HUES64 (cell line): ENCODE results near the gene PCDHGB1.

Experiments used
- H3K27ac ChIP-seq: 2 replicates; pipeline ENCODE4 v1.7.0; 2013; ENCODE audit warnings: low read depth, low read length, inconsistent platforms
- H3K27me3 ChIP-seq: 2 replicates; pipeline ENCODE4 v1.6.1; 2013; ENCODE audit warnings: mild to moderate bottlenecking, low read length; ENCODE audit not compliant: insufficient read depth
- H3K36me3 ChIP-seq: 2 replicates; pipeline ENCODE4 v1.6.1; 2013; ENCODE audit warnings: mild to moderate bottlenecking, low read length; ENCODE audit not compliant: insufficient read depth
- H3K4me1 ChIP-seq: 2 replicates; pipeline ENCODE4 v1.6.1; 2013; ENCODE audit warnings: mild to moderate bottlenecking, low read length, moderate library complexity; ENCODE audit not compliant: insufficient read depth
- H3K4me3 ChIP-seq: 2 replicates; pipeline ENCODE4 v1.5.1; 2013; ENCODE audit warnings: mild to moderate bottlenecking, low read length, moderate library complexity
- H3K9ac ChIP-seq: 2 replicates; pipeline ENCODE4 v1.6.1; 2013; ENCODE audit warnings: mild to moderate bottlenecking, low read depth, low read length
- H3K9me3 ChIP-seq: 2 replicates; pipeline ENCODE4 v1.6.1; 2013; ENCODE audit warnings: low read depth, low read length; ENCODE audit not compliant: insufficient read depth
- WGBS: fragments of 150-250, 120-280 bp; methylation state at CpG from one replicate; pipeline ENCODE4 v1.1.7; 2013; ENCODE audit warnings: missing lambda C conversion rate; 5-methylcytosine and 5-hydroxymethylcytosine counted together

PCDHGB1 gene

DNA sequence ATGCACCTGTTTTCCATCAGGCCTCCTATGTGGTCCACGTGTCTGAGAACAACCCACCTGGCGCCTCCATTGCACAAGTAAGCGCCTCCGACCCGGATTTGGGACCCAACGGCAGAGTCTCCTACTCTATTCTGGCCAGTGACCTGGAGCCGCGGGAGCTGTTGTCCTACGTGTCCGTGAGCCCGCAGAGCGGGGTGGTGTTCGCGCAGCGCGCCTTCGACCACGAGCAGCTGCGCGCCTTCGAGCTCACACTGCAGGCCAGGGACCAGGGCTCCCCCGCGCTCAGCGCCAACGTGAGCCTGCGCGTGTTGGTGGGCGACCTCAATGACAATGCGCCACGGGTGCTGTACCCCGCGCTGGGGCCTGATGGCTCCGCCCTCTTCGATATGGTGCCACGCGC lies 1.7 kb downstream of the PCDHGB1 start:
- Histone ChIP-seq H3K36me3 (no peaks in the 10 kb centered on the region), H3K9me3 (peaks cover 62% of the 10 kb centered on the region)
- 96% methylated on average over 29 of the region's 36 CpGs for WGBS

DNA sequence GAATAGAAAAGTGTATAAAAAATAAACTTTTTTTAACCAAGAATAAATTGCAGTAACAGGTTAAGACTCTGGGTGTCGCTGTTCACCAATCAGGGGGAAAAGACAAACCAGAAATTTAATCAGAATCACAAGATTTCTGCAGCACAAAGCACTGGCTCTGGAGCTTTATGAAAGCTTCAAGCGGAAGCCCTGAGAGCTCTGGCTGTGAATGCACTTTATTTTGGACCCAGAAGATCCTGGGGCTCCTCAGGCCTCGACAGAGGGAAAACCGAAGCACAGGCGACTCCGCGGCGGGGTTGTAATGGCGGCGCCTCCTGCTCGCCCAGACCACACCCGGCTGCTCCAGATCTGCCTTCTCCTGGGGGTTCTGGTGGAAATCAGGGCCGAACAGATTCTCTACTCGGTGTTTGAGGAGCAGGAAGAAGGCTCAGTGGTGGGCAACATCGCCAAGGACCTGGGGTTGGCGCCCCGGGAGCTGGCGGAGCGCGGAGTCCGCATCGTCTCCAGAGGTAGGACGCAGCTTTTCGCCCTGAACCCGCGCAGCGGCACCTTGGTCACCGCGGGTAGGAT lies 5.1 kb downstream of the PCDHGB1 start, which contains the start of gene PCDHGA4:
Gene PCDHGA4, plus strand, starts transcription at position 122 of the 570 bp plus-strand sequence. Its CDS starts 87 bp downstream, at position 209.
- Histone ChIP-seq H3K36me3 (no peaks in the 10 kb centered on the region), H3K27ac (no peak within 1 kb of the TSS), H3K9me3 (peaks cover 54% of the 10 kb centered on the region), H3K4me1 (no peaks in the 10 kb centered on the region), H3K27me3 (no peaks in the 10 kb centered on the region), H3K9ac (no peak within 1 kb of the TSS), H3K4me3 (no peak within 1 kb of the TSS)
- 95% methylated on average over 29 of the region's 29 CpGs for WGBS

More for the DNA sequence above, 1.7 kb downstream of the PCDHGB1 start:
- Histone ChIP-seq H3K4me3 (no peak overlapping the region), H3K4me1 (no peaks in the 10 kb centered on the region), H3K27me3 (no peaks in the 10 kb centered on the region), H3K27ac (no peak overlapping the region), H3K9ac (no peak overlapping the region)

DNA sequence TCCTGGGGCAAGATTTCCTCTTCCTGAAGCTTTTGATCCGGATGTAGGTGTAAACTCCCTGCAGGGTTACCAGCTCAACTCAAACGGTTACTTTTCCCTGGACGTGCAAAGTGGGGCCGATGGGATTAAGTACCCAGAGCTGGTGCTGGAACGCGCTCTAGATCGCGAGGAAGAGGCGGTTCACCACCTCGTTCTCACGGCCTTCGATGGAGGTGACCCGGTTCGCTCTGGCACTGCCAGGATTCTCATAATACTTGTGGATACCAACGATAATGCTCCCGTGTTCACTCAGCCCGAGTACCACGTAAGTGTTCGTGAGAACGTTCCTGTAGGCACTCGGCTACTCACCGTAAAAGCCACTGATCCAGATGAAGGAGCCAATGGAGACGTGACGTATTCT lies 5.7 kb downstream of the PCDHGB1 start:
- H3K36me3 ChIP-seq = peaks cover under 1% of the 10 kb centered on the region; the same call in 1 of the 2 replicates
- H3K4me3 ChIP-seq = no peak overlapping the region
- H3K4me1 ChIP-seq = no peaks in the 10 kb centered on the region
- no peak overlapping the region for H3K9ac ChIP-seq
- peaks cover 52% of the 10 kb centered on the region for H3K9me3 ChIP-seq
- 96% methylated on average over 24 of the region's 24 CpGs for WGBS
- H3K27ac ChIP-seq = no peak overlapping the region
- H3K27me3 ChIP-seq = no peaks in the 10 kb centered on the region

DNA sequence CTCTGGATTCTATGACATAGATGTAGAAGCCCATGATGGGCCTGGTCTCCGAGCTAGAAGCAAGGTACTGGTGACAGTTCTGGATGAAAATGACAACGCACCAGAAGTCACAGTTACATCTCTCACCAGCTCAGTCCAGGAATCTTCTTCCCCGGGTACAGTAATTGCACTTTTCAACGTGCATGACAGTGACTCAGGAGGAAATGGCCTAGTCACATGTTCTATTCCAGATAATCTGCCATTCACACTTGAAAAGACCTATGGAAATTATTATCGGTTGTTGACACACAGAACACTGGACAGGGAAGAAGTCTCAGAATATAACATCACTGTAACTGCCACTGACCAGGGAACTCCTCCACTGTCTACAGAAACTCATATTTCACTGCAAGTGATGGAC lies 6.2 kb downstream of the PCDHGB1 start:
- Histone ChIP-seq H3K36me3 (peaks cover 4% of the 10 kb centered on the region; the same call in 1 of the 2 replicates), H3K27me3 (no peaks in the 10 kb centered on the region), H3K4me3 (no peak overlapping the region), H3K27ac (no peak overlapping the region), H3K9ac (no peak overlapping the region), H3K9me3 (peaks cover 53% of the 10 kb centered on the region), H3K4me1 (no peaks in the 10 kb centered on the region)
- 89% methylated on average over 5 of the region's 5 CpGs for WGBS

DNA sequence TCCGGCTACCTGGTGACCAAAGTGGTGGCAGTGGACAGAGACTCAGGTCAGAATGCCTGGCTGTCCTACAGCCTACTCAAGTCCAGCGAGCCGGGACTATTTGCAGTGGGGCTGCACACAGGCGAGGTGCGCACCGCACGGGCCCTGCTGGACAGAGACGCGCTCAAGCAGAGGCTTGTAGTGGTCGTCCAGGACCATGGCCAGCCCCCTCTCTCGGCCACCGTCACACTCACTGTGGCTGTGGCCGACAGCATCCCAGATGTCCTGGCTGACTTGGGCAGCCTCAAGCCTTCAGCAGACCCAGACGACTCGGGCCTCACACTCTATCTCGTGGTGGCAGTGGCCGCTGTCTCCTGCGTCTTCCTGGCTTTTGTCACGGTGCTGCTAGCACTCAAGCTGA lies 7.1 kb downstream of the PCDHGB1 start:
- Histone ChIP-seq H3K4me1 (no peaks in the 10 kb centered on the region), H3K27ac (no peak overlapping the region), H3K4me3 (no peak overlapping the region), H3K36me3 (peaks cover 4% of the 10 kb centered on the region; the same call in 1 of the 2 replicates), H3K9ac (no peak overlapping the region), H3K27me3 (no peaks in the 10 kb centered on the region), H3K9me3 (peaks cover 52% of the 10 kb centered on the region)
- WGBS = 94% methylated on average over 19 of the region's 19 CpGs

DNA sequence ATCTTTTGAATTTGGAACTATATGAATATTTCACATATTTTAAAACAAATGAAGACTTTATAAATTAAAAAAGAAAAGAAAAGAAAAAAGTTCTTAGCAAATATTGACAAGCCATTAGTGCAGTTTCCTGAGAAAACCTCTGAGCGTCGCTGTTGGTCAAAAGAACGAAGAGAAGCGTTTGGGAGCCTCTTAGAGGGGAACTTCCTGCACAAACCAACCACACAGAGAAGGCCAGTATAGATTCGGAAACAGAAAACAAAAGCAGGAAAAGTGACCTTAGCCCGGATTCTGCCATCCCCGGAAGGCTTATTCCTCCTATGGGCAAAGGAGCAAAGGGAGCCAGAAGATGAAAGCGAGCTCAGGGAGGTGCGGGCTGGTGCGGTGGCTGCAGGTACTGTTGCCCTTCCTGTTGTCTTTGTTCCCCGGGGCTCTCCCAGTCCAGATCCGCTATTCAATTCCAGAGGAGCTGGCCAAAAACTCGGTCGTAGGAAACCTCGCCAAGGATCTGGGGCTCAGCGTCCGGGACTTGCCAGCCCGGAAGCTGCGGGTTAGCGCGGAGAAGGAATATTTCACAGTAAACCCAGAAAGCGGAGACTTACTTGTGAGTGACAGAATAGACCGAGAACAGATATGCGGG lies 10.0 kb downstream of the PCDHGB1 start, which contains the start of gene PCDHGB2:
Gene PCDHGB2, plus strand, starts transcription at position 205 of the 637 bp plus-strand sequence. Its CDS starts 142 bp downstream, at position 347.
- WGBS = 93% methylated on average over 24 of the region's 24 CpGs
- H3K9me3 ChIP-seq = peaks cover 57% of the 10 kb centered on the region
- H3K27ac ChIP-seq = no peak within 1 kb of the TSS
- H3K36me3 ChIP-seq = peaks cover 7% of the 10 kb centered on the region; the same call in 1 of the 2 replicates
- no peak within 1 kb of the TSS for H3K9ac ChIP-seq
- H3K4me3 ChIP-seq = peak within 1 kb of the TSS; percentile 22
- no peaks in the 10 kb centered on the region for H3K27me3 ChIP-seq
- 0 out of 2 replicates have a peak, but pooled peaks cover 6% of the 10 kb centered on the region for H3K4me1 ChIP-seq

DNA sequence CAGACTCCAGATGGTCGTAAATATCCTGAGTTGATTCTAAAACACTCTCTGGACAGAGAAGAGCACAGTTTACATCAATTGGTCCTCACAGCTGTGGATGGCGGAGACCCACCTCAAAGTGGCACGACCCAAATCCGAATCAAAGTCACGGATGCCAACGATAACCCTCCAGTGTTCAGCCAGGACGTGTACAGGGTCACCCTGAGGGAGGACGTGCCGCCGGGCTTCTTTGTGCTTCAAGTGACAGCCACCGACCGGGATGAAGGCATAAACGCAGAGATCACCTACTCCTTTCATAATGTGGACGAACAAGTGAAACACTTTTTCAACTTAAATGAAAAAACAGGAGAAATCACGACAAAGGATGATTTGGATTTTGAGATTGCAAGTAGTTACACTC lies 10.8 kb downstream of the PCDHGB1 start:
- peaks cover 7% of the 10 kb centered on the region; the same call in 1 of the 2 replicates for H3K36me3 ChIP-seq
- no peak overlapping the region for H3K27ac ChIP-seq
- H3K4me1 ChIP-seq = 0 out of 2 replicates have a peak, but pooled peaks cover 6% of the 10 kb centered on the region
- peaks cover 57% of the 10 kb centered on the region for H3K9me3 ChIP-seq
- H3K4me3 ChIP-seq = no peak overlapping the region
- 97% methylated on average over 15 of the region's 15 CpGs for WGBS
- no peak overlapping the region for H3K9ac ChIP-seq
- H3K27me3 ChIP-seq = no peaks in the 10 kb centered on the region

DNA sequence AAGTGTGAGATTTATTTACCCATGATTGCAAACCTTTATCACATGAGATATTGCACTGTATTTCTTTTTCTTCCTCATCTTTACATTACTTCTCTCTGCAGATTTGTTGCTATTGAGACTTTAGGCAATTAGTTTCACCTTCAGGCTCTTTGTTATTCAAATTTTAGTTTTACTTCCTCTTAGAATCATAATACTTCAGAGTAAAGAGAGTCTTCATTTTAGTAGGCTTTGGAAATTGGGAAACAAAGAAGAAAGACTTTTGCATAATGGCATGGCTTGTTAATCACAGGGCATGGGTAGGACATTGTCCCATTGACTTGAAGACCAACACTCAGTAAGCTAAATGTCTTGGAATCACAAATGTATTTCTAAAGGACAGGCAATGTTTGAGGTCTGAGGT lies 12.8 kb downstream of the PCDHGB1 start:
- peaks cover 60% of the 10 kb centered on the region for H3K9me3 ChIP-seq

DNA sequence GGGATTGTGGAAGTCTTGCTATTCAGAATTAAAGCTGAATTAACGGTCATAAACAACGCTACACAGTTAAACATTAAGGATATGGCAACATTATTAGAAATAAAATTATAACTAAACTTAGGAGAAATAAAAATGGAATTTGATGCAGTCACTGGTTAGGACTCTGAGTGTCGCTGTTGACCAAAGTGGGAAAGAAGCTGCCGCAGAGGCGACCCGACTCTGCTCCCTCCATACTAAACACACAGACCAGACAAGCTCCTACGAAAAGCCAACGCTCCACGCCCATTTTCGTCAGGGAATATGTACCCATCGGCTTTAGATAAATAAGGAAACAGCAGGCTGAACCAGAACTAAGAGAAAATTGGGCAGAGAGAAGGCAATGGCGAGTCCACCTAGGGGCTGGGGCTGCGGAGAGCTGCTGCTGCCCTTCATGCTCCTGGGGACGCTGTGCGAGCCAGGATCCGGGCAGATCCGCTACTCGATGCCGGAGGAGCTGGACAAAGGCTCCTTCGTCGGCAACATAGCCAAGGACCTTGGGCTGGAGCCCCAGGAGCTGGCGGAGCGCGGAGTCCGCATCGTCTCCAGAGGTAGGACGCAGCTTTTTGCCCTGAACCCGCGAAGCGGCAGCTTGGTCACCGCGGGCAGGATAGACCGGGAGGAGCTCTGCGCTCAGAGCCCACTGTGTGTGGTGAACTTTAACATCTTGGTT lies 14.2 kb downstream of the PCDHGB1 start, which contains the start of gene PCDHGA5:
Gene PCDHGA5, plus strand, starts transcription at position 211 of the 709 bp plus-strand sequence. Its CDS starts 169 bp downstream, at position 380.
- Histone ChIP-seq H3K27me3 (no peaks in the 10 kb centered on the region), H3K4me3 (no peak within 1 kb of the TSS), H3K9me3 (peaks cover 64% of the 10 kb centered on the region), H3K36me3 (peaks cover 7% of the 10 kb centered on the region; the same call in 1 of the 2 replicates), H3K27ac (no peak within 1 kb of the TSS), H3K4me1 (0 out of 2 replicates have a peak, but pooled peaks cover 6% of the 10 kb centered on the region), H3K9ac (no peak within 1 kb of the TSS)
- WGBS = 97% methylated on average over 33 of the region's 34 CpGs

More for the DNA sequence above, 12.8 kb downstream of the PCDHGB1 start:
- H3K9ac ChIP-seq = no peak overlapping the region
- H3K36me3 ChIP-seq = peaks cover 7% of the 10 kb centered on the region; the same call in 1 of the 2 replicates
- H3K27ac ChIP-seq = no peak overlapping the region
- peak overlapping the region; percentile 27; the same call in 1 of the 2 replicates for H3K4me3 ChIP-seq
- H3K27me3 ChIP-seq = no peaks in the 10 kb centered on the region
- H3K4me1 ChIP-seq = 0 out of 2 replicates have a peak, but pooled peaks cover 6% of the 10 kb centered on the region

DNA sequence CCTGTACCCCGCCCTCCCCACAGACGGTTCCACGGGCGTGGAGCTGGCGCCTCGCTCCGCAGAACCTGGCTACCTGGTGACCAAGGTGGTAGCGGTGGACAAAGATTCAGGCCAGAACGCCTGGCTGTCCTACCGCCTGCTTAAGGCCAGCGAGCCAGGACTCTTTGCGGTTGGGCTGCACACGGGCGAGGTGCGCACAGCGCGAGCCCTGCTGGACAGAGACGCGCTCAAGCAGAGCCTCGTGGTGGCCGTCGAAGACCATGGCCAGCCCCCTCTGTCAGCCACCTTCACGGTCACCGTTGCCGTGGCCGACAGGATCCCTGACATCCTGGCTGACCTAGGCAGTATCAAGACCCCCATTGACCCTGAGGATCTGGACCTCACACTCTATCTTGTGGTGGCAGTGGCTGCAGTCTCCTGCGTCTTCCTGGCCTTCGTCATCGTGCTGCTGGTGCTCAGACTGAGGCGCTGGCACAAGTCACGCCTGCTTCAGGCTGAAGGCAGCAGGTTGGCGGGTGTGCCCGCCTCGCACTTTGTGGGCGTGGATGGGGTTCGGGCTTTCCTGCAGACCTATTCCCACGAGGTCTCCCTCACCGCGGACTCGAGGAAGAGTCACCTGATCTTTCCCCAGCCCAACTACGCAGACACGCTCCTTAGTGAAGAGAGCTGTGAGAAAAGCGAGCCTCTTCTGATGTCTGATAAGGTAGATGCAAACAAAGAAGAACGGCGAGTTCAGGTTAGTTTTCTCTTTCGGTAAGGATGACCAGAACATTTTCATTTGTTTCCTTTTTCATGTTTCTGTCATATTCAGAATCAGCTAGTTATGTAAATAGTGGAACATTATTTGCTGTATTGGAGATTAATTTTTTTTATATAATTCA lies 16.4 kb downstream of the PCDHGB1 start:
- H3K27ac ChIP-seq = no peak overlapping the region
- 0 out of 2 replicates have a peak, but pooled peaks cover 3% of the 10 kb centered on the region for H3K36me3 ChIP-seq
- H3K4me3 ChIP-seq = no peak overlapping the region
- 97% methylated on average over 46 of the region's 46 CpGs for WGBS
- H3K27me3 ChIP-seq = no peaks in the 10 kb centered on the region
- H3K9ac ChIP-seq = no peak overlapping the region
- peaks cover 71% of the 10 kb centered on the region for H3K9me3 ChIP-seq
- H3K4me1 ChIP-seq = 0 out of 2 replicates have a peak, but pooled peaks cover 6% of the 10 kb centered on the region
